Stimulated activated CD4-positive, alpha-beta T cell treated with anti-CD3 and anti-CD28 coated beads, Interleukin-15, amount 100 ng/mL, for 48 hours (primary cell): Measurements from ENCODE around the gene ZDHHC12.

Source experiments
- DNase-seq, 2 donors: peaks; one replicate each; pipeline ENCODE4 v3.0.0-alpha.2; 2020; ENCODE audit warnings: low read depth in 2 of 2

ZDHHC12 gene, protein sequence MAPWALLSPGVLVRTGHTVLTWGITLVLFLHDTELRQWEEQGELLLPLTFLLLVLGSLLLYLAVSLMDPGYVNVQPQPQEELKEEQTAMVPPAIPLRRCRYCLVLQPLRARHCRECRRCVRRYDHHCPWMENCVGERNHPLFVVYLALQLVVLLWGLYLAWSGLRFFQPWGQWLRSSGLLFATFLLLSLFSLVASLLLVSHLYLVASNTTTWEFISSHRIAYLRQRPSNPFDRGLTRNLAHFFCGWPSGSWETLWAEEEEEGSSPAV

DNA sequence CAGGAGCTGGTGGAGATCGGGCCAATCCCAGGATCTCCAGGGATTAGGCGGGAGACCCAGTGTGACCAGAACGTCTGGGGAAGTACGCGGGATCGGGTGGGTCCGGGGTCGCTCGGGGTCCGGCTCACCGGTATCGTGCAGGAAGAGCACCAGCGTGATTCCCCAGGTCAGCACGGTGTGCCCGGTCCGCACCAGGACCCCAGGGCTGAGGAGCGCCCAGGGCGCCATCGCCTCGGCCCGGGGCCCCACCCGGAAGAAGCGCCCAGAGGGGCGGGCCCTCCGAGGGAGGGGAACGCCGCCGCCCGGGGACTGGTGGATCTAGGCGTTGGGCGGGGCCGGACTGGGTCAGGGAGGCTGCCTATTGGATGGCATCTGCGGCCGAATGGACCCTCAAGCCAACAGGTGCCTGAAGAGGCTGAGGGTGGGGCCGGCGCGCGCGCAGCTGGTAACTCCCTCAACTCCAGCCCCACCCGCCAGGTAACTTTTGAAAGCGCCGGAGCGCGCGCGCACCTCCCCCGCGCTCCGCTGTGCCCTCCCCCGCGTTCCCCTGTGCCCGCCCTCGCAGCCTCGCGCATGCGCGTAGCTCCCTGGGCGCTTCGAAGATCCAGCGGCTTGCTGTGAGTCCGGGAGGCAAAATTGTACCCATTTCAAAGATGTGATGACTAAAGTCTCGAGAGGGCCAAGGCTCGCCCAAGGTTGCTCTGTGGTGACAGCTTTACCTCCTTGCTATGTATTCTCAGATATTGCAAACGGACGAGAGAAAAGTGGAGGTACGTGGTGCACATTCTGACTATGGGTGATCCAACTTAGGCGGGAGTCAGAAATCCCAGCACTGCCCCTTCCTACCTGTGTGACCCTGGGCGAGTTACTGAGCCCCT is at the start of gene ZDHHC12:
Gene ZDHHC12 (minus strand): TSS at position 262 of the 878 bp plus-strand sequence. CDS start 34 bp downstream, at position 228.
- DNase-seq = peak; percentile 99 to 100

DNA sequence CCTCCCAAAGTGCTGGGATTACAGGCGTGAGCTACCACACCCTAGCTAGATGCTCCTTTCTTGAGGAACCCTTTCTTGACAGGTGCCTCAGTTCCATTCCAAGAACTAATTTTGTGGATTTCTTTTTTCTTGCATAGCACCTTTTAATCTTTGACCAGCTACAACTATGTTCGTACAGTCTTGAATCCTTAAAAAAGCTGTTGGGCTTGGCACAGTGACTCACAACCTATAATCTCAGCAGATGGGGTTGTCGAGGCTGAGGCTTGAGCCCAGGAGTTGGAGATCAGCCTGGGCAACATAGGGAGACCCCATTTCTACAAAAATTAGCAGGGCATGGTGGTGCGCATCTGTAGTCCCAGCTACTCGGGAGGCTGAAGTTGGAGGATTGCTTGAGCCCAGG is 49.1 kb upstream of the ZDHHC12 start:
- no peak for DNase-seq

DNA sequence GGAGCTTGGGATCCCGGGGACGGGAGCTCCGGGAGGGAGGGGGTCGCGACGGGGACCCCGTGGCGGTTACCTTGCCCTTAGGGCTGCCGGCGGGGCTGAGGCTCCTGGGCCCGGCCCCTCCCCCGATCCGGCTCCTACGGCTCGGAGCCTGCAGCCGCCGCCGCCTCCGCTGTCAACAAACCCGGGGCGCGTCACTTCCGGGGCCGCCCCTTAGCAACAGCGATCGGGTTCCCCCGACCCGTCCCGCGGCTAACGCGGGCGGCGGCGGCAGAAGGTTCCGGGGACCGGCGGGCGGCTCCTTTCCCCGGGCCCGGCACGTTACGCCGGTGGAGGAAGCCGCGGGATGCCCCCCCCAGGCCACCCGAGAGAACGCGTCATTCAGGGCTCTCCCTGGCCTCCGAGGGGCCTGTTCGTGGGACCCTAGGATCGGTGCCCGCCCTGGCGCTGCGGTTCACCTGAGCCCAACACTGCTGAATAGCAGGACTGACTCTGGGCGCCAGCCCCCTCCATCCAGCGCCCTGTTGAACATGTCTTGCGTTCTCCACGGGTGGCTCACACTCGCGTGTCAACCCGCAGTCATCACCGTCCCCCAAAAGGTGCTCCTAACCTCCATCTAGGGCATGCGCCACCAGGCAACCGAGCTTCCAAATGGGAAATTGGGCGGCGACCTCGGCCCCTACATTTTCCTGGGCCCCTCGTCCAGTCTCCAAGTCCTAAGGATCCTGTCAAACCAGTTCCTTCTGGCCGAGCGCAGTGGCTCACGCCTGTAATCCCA is 48.0 kb upstream of the ZDHHC12 start, which contains the start of gene ZER1:
Gene ZER1 (minus strand): TSS at position 183 of the 775 bp plus-strand sequence. CDS start 16,362 bp downstream, outside the sequence.
- DNase-seq = peak; percentile 88 to 91

DNA sequence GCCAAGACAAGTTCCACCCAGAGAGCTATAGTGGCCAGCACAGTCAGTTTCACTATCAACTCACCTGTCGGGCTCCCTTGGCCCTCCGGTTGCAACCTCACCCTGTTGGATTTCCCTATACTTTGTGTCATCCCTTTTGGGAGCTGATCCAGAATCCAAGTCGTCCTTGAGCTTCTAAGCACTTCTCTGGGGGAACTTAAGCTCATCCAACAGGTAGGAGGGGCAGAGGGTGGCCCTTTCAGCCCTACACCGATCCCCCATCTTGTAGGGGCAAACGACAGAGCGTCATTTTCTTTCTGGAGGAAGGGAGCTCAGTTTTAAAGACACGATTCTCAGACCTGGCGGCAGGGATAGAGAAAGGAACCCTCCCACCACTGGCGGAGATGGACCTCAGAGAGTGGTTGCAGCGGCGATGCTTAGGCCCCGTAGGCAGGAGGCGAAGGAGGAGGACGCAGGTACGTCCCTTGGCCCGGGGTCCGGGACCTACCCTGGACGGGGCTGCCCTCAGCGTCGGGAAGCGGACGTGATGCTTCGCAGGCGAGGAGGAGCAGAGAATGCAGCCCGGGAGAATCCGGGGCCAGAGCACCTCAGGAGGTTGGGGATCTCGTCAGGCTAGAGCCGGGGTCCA is 47.3 kb upstream of the ZDHHC12 start:
- DNase-seq = no peak

DNA sequence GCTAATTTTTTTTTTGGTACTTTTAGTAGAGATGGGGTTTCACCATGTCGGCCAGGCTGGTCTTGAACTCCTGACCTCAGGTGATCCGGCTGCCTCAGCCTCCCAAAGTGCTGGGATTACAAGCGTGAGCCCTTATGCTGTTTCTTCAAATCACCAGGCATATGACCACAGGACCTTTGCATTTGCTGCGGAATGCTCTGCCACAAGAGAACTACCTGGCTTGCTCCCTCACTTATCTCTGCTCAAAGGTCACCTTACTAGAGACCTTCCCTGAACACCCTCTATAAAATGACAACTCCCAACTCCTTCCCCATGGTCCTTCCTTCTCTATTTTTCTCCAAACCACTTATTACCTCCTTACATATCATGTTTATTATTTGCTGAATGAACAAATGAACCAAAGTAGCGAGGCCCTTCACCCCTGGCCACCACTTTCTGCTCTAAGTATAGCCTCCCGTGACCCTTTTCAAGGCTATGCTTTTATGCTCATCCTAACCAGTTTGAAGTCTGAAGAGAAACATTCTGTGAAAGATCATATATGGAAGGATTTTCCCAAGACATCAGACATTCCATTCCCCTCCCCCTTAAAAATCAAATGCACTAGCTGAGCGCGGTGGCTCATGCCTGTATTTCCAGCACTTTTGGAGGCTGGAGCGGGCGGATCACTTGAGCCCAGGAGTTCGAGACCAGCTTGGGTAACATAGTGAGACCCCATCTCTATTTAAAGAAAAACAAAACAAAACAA is 46.5 kb upstream of the ZDHHC12 start:
- DNase-seq = no peak

DNA sequence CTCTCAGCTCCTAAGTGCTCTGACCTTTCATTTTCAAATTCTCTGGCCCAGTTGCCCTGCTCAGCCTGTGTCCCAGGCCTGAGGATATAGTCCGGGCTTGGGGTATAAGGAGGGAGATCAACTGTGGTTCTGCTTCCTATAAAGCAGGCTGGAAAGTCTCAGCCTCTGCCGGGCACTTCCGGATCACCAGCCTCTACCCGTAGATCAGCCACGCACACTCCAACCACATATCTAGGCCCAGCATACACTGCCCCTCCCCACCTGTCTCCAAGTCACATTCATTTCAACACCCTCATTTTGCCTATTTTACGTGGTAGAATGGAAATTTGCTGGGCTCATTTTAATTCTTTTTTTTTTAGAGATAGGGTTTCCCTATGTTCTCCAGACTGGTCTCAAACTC is 44.7 kb upstream of the ZDHHC12 start:
- DNase-seq = no peak

DNA sequence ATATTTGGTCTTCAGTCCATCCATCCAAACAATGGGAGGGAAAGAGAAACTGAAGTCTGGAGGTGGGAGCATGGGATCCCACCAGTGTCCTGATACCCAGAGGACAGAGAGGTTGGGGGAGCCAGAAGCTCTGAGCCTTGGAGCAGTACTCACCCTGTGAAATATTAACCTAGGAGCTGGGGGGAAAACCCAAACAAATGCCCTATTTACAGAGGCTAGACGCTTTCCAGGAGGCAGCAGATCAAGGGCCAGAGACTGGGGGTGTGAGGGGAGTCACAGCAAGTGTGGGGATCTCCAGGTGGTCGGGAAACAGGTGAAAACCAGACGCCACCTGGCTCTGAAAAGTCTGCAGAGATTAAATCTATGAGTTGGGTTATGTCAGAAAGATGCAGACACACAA is 41.6 kb upstream of the ZDHHC12 start:
- DNase-seq = no peak

DNA sequence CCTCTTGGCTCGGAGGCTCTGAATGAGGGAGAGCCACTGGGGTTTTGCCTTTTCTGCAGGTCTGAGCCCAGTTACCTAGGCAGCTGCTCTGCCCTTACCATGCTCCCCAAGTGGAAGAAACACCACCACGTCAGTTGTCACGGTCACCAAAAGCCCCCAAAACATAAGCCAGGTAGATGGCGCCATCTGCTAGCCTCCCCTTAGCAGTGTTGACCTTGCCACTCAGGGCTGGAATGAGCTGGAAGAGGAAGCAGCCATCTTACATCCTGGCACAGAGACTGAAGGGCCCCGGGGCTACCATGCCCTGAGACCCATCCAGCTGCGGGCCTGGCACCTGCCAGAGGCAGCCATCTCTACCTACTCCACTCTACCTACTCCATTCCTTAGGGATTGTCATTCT is 40.4 kb upstream of the ZDHHC12 start:
- DNase-seq = no peak

DNA sequence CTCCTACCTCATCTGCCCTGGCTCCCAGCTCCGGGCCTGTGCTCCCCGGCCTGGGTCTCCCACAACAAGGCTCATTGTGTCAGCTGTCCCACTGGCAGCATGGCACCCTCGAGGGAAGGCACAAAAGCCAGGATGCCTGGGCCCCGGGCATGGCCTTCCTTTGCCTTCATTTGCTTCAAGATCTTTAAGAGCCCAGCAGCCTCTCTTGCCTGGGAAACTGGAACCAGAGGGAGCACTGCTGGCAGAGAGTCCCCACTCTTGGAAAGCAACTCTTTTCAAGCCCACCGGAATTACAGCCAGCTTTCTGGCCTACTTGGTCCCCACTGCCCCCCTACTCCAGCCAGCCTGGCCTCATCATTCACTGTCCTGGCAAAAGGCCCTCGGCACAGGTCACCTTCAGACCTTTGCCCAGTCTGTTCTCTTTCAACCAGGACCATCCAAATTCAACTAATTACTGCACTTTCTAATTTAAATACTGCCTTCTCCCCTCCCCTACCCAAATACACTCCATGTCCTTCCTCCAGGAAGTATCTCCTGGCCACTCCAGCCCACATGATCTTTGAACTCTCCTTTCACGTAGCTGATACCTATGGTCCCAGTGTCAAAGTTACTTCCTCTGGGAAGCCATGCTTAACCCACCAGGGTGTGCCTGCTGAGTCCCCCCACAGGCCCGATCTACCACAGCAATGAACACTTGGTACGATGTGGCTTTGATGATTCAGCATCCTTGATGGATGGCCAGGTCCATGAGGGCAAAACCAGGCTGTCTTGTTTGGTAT is 38.9 kb upstream of the ZDHHC12 start:
- DNase-seq = no peak

DNA sequence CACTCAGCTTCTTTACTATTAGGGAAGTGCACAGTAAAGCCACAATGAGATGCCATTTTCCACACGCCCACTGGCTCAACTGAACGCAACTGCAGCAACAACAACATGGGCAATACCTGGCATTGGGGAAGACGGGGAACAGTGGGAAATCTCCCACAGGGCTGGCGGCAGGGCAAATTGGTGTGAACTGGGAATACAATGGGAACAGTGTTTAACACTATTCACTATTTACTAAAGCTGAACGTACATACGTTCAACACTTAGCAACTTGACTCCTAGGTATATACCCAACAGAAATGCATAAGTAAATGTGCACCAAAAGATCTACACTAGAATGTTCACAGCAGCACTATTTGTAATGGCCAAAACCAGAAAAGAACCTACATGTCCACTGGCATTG is 33.7 kb upstream of the ZDHHC12 start:
- no peak for DNase-seq

DNA sequence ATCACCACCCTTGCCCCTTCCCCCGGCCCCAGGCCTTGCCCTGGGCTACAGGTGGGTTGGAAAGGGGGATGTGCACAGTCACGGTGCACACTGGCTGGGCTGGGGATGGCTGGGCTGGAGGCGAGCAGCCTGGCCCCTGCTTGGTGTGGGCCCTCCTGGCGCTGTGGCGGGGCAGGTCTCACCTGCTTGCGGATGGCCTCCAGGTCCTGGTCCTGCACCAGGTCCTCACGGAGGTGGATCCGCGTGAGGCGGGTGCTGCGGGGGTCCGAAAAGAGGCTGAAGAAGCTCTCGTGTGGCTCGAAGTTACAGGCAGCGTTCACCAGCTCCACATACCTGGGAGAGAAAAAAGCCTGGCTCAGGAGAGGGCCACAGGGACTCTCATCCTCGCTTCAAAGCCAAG is 29.7 kb upstream of the ZDHHC12 start:
- no peak for DNase-seq

DNA sequence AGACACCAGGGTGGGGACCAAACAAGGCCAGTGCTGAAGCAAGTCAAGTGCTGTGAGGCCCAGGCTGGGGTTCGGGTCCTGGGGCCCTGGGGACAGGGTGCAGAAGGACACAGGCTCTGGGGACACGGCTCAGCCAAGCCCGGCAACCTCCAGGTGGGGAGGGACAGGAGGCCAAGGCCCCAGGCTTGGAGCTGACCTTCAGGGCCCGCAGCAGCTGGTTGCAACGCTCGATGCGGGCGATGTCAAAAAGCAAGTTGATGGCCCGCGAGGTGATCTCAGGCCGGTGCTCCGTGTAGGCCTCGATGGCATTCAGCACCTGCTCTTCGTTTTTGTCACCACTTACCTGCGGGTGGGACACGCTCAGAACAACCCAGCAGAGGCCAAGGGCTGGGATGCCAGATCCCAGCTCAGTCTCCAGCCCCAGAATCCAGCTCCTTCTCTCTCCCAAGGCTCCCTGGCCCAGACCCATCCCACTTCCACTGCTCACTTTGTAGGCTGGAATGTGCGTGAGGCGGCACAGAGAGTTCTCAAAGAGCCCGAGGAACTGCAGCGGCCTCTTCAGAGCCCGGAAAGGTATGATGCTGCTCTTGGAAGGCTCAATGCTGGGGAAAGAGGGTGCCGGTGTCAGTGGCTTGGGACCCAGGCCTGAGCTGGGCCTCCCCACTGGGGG is 27.1 kb upstream of the ZDHHC12 start:
- no peak for DNase-seq

DNA sequence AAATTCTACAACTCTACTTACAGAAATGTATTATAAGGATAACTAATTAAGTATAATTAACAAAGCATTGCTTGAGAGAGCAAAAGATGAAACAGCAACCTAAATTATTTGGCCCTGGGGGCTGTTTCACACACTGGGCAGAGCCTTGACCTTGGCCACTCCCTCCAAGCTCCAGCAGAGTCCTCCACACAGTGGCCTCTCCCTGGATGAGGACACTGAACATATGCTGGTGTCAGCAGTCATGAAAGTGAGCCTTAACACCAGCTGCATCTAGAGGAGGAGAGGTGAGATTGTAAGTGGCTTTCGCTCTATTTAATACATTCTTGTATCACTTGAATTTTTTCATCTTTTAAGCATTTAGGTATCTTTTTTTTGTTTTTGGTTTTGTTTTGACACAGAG is 23.3 kb upstream of the ZDHHC12 start:
- DNase-seq = no peak

DNA sequence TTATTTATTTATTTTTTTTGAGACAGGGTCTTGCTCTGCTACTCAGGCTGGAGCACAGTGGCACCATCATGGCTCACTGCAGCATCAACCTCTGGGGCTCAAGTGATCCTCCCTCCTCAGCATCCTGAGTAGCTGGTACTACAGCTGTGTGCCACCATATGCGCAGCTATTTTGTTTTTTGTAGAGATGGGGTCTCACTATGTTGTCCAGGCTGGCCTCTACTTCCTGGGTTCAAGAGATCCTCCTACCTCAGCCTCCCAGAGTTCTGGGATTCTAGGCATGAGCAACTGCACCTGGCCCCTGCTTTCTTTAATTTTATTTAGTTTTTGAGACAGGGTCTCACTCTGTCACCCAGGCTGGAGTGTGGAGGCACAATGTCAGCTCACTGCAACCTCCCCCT is 19.5 kb upstream of the ZDHHC12 start:
- no peak for DNase-seq

DNA sequence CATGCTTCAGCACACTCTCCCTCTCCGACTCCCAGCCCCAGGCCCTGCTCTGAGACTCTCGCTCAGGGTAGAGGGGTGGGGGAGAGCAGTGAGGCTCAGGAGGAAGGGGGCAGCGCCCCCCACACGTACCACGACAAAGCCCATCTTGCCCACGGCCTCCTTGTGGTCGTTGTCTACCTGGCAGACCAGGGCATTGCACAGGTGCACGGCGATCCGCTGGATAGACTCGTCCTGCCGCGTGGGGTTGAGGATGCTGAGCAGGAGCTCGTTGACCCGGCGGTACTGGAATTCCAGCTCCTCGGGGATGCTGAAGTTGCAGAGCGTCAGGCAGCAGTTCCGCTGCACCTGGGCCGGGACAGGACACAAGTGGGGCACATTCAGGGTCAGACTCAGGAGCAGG is 18.5 kb upstream of the ZDHHC12 start:
- DNase-seq = no peak

DNA sequence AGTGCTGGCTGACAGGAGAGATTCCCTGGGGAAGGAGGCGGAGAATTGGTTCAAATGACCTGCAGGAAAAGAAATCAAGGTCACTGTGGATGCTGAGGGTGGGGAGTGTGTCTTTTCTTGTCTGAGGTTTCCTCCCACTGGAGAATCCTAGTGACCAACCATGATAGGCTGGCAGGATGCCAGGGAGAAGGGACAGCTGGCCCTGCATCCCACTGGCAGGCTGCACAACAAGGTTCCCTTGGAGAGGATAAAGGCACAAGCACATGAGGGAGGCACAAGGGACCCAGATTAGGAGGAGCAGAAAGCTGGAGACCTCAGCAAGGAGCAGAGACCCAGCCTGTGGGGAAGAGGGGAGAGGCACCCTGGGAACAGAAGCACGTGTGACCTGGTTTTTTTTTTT is 11.4 kb upstream of the ZDHHC12 start:
- DNase-seq = no peak

DNA sequence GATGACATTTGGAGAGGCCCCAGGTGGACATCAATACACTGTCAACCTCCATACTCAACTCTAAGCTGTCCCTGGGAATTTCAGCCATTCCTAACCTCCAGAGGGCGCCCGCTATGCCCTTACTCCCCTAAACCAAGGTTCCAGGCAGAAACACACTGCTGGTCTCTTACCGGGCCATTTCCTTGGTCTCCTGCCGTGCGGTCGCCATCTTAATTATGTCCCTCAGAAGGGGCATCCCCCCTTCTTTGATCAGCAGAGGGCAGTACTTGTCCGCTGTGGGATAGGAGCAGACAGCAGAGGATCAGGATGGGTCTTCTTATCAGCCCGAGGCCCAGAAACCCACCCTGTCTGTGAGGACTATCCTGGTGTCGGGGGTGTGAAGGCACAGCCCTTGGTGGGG is 9.3 kb upstream of the ZDHHC12 start:
- no peak for DNase-seq

DNA sequence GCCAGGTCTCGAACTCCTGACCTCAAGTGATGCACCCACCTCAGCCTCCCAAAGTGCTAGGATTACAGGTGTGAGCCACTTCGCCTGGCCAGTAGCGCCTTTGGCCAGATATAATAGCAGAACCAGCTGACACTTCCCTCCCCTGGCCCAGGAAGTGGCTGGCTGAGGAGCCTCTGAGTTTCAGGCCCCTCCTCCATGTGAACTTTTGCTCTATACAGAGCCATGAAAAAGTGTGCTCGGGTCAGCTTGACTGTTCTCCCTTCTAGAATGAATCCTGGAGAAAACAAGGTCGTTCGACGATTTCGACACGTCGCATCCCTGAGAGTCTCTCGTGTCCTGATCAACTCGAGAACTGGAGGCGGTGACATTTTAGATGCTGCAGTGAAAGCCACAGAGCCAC is 8.6 kb upstream of the ZDHHC12 start:
- no peak for DNase-seq

DNA sequence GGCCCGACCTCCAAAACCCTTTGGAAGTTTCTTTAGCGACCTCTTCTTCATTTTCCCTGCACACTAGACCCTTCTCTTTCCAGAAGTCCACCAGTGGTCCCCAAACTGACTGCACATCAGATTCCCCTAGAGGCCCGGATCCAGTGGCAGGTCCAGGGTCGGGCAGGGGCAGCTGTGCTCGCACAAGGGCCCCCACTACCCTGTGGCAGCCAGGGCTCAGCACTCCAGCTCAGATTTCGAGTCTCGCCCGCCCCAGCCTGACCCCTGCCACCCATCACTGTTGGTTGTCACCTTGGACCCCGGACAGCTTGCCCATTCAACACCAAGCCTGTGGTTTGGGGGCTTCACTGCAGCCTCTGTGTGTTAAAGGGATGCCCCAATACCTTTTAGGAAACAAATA is 7.8 kb upstream of the ZDHHC12 start:
- DNase-seq = no peak

DNA sequence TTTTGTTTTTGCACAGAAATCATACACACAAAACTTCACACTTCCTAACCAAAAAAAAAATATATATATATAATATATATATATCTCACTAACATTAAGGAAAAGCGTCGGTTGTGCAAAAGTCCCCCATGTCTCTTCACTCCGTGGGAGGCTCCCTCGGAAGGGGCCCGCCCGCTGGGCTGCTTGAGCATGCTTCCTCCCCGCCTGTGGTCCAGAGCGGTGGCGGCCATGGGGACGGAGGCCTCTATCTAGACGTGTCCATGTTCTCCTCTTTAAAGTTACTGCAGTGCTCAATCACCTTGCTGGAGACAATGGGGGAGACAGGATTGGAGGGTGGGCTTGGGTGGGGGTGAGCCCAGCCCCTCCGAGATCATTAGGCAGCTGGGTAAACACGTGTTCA is 7.2 kb upstream of the ZDHHC12 start:
- DNase-seq = no peak
